Measurements from ENCODE around the gene GRIK4. TPM values are rescaled to one million over a fixed set of nuclear protein-coding genes. Genes with fewer than 3 reads are reported as not detected.

The GRIK4 gene
- total and polyA plus RNA-seq, 2 of the 4 experiments (the other 2 are of a cell fraction) = 0.18 to 0.38 TPM

DNA sequence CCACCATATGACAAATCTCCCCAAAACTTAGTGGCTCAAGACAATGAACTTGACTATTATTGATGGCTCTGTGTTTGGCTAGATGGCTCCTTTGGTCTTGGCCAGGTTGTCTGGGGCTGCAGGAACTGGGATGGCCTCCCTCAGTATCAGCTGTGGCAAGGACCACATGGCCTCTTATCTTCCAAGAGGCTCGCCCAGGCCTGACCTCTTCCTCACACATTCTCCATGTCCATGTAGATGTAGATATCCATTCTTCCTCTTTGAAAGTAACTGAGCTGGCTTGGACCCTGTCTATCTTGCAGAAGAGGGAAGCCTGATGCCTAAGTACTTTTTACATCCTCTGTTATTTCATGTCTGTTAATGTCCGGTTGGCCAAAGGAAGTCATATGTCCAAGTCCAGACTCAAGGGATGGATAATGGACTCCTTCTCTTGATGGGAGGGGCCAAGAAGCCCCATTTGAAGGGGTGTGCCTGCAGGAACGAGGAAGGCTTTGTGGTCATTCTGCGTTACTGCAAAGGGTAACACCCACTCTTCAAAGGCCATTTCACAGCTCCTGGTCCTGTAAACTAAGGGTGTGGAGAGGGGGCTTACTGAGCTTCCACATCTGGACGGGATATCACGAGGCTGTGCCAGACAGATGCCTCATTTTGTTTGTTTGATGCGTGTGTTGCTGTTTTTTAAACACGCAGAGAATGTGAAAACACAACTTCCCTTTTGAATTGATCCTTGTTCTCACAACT is 87.1 kb downstream of the GRIK4 start:
- H3K27me3 ChIP-seq (ENCODE audit: control insufficient read depth, insufficient read depth, low read length) = peaks cover 8% of the 10 kb centered on the region; the same call in 1 of the 2 replicates
- no peak overlapping the region for H4K5ac ChIP-seq (ENCODE audit: low read depth, low read length)
- H3K9ac ChIP-seq (ENCODE audit: low read depth, low read length) = no peak overlapping the region
- H2BK5ac ChIP-seq (ENCODE audit: low read depth, low read length, poor library complexity, severe bottlenecking) = no peak overlapping the region
- WGBS, 2 experiments (ENCODE audit: extremely low coverage in 2 of 2, insufficient read length in 1 of 2) = no CpG with 5 or more reads among the region's 8 CpGs
- intact Hi-C loops (cut with micrococcal nuclease) = no loop called here
- no peak overlapping the region for H2AK5ac ChIP-seq (ENCODE audit: low read depth, low read length)
- ATAC-seq (ENCODE audit: low read depth) (no peak), DNase-seq (no peak)
- H2BK120ac ChIP-seq (ENCODE audit: low read depth, low read length) = no peak overlapping the region
- no peak overlapping the region for H4K91ac ChIP-seq (ENCODE audit: insufficient read depth, low read depth, low read length)
- H3K56ac ChIP-seq (ENCODE audit: extremely low read depth, insufficient read depth, low read length) = no peak overlapping the region
- no peak overlapping the region for H3K18ac ChIP-seq (ENCODE audit: low read depth, low read length)
- H3K9me3 ChIP-seq (ENCODE audit: control insufficient read depth, insufficient read depth, low read length) = no peaks in the 10 kb centered on the region
- H3K4ac ChIP-seq (ENCODE audit: low read depth, low read length) = no peak overlapping the region
- no peak overlapping the region for H3K4me2 ChIP-seq (ENCODE audit: low read depth, low read length)
- no peak overlapping the region for H3K23ac ChIP-seq (ENCODE audit: low read depth, low read length)
- no peak overlapping the region for H3K27ac ChIP-seq (ENCODE audit: insufficient read depth, low read length)
- no peak overlapping the region for H2BK20ac ChIP-seq (ENCODE audit: low read depth, low read length)
- H4K20me1 ChIP-seq (ENCODE audit: insufficient read depth, low read length) = no peaks in the 10 kb centered on the region
- no peak overlapping the region for H4K8ac ChIP-seq (ENCODE audit: low read depth in 2 of 2, low read length in 2 of 2)
- BruUV-seq (replicated peaks) = no TSS peak
- H2AFZ ChIP-seq (replicated peaks; ENCODE audit: low read length, poor library complexity) = no peak overlapping the region
- H3K36me3 ChIP-seq (ENCODE audit: control insufficient read depth, insufficient read depth, low read length) = no peaks in the 10 kb centered on the region
- ChIA-PET POLR2A (ENCODE audit: unreplicated experiment) (no interaction called here), CTCF (interaction anchor here (0.6 kb wide), 1 partner anchor 318 kb away, joined by 3 read pairs; no protein-coding TSS in a partner anchor)
- H2BK15ac ChIP-seq (ENCODE audit: low read depth, low read length) = no peak overlapping the region
- in situ Hi-C loops (cut with MboI; ENCODE audit: low sequenced_read_pairs) = no loop called here
- no peak overlapping the region for H2AK9ac ChIP-seq (replicated peaks; ENCODE audit: low read depth, low read length, poor library complexity)
- H3K14ac ChIP-seq (replicated peaks; ENCODE audit: low read depth, low read length) = no peak overlapping the region
- dilution Hi-C loops (cut with HindIII; ENCODE audit: low sequenced_read_pairs, unreplicated experiment) = no loop called here
- no peaks in the 10 kb centered on the region for H3K79me1 ChIP-seq (ENCODE audit: low read depth in 1 of 2, low read length in 2 of 2)
- no peak overlapping the region for H3K4me3 ChIP-seq (ENCODE audit: insufficient read depth, low read depth, low read length)
- H3K9me1 ChIP-seq (ENCODE audit: insufficient read depth, low read length) = no peaks in the 10 kb centered on the region
- H3K4me1 ChIP-seq (ENCODE audit: control insufficient read depth, insufficient read depth, low read length) = peaks cover 5% of the 10 kb centered on the region; the same call in 1 of the 2 replicates
- no peak for TF ChIP-seq RAD21 (IDR thresholded peaks at IDR 0.05; ENCODE audit: low read length)
- TF ChIP-seq RFX5 (IDR thresholded peaks at IDR 0.05; ENCODE audit: low read depth, low read length) = no peak
- TF ChIP-seq RCOR1 (IDR thresholded peaks at IDR 0.05; ENCODE audit: insufficient replicate concordance, low read length) = no peak
- no peak for TF ChIP-seq CHD1 (IDR thresholded peaks at IDR 0.05; ENCODE audit: low read depth, low read length)
- TF ChIP-seq POLR2A (IDR thresholded peaks at IDR 0.05; ENCODE audit: low read depth, low read length) = no peak
- no peak for TF ChIP-seq SMC3 (IDR thresholded peaks at IDR 0.05; ENCODE audit: low read depth, low read length)
- TF ChIP-seq MAFK (IDR thresholded peaks at IDR 0.05; ENCODE audit: low read depth, low read length) = no peak
